ENCODE results near the gene TPD52L2.

DNA sequence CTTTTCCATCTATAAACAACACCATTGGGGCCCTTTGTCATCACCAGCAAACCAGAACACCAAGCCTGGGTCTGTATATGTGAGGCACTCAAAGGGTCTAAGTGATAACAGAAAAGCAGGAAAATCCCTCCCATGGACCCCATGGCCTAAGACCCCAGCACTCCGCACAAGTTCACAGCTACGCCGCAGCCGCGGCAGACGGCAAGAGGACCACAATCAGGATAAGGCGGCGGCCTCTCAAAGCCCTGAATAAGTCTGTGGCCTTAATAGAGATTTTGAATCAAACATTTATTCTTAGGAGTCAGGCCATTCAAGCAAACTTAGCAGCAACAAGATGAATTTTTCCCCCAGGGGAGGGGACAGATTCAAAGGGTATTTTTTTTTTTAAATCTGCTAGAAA is 36.9 kb upstream of the TPD52L2 start:
- TF ChIP-seq GATA3 (IDR thresholded peaks at IDR 0.05; ENCODE audit: low read depth, low read length) (no peak), GATA2 (IDR thresholded peaks at IDR 0.05; ENCODE audit: low read depth, low read length) (no peak)

Measured in SH-SY5Y (cell line).